Measurements from ENCODE around the gene AP5M1.

AP5M1 gene

DNA sequence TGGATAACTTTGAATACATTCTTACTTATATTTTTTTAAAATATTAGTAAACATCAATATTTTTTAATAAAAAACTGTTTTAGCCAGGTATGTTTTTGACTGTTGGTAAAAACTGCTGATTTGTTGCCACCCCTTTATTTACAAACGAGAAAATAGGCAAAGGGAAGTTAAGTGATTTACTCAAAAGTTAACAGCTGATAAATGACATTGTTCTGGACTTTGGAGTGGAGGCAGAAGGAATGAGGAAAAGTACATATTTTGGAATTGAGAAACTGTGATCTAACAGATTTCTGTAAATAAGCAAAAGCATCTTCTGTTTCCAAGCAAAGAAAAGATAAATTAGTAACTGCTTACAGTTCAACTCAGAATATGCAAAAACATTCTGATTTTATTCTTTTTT is 4.5 kb downstream of the AP5M1 start:
- no peak overlapping the region for H3K27ac ChIP-seq
- TF ChIP-seq, protein P1, sequence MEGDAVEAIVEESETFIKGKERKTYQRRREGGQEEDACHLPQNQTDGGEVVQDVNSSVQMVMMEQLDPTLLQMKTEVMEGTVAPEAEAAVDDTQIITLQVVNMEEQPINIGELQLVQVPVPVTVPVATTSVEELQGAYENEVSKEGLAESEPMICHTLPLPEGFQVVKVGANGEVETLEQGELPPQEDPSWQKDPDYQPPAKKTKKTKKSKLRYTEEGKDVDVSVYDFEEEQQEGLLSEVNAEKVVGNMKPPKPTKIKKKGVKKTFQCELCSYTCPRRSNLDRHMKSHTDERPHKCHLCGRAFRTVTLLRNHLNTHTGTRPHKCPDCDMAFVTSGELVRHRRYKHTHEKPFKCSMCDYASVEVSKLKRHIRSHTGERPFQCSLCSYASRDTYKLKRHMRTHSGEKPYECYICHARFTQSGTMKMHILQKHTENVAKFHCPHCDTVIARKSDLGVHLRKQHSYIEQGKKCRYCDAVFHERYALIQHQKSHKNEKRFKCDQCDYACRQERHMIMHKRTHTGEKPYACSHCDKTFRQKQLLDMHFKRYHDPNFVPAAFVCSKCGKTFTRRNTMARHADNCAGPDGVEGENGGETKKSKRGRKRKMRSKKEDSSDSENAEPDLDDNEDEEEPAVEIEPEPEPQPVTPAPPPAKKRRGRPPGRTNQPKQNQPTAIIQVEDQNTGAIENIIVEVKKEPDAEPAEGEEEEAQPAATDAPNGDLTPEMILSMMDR (conservative IDR thresholded peaks at IDR 0.05): no peak

- TF ChIP-seq, protein P1 (conservative IDR thresholded peaks at IDR 0.05): no peak
Measured at GRCh38 chr14:57274551-57274950, 5.8 kb downstream of the AP5M1 start.

DNA sequence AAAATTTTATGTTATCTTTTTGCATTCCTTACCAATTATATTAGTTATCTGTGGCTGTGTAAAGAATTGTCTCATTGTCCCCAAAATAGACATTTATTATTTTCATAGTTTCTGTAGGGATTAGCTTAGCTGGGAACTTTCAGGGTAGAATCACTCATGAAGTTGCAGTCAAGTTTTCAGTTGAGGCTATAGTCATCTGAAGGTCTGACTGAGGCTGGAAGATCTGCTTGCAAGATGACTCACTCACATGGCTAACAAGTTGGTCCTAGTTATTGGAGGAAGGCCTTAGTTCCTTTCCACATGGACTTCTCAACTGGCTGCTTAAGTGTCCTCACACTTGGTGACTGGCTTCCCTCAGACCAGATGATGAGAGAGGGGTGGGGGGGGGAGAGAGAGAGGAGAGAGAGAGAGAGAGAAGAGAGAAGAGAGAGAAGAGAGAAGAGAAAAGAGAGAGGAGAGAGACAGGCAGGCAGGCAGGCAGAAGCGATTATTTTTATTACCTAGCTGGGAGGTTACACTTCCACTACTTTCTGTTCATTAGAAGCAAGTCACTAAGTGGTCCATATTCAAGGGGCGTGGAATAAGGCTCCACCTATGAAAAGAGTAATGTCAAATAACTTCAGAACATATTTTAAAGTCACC is 6.4 kb downstream of the AP5M1 start:
- TF ChIP-seq, protein P1 (conservative IDR thresholded peaks at IDR 0.05): no peak
- no peak overlapping the region for H3K27ac ChIP-seq

More at GRCh38 chr14:57274551-57274950, 5.8 kb downstream of the AP5M1 start:
- no peak overlapping the region for H3K27ac ChIP-seq

DNA sequence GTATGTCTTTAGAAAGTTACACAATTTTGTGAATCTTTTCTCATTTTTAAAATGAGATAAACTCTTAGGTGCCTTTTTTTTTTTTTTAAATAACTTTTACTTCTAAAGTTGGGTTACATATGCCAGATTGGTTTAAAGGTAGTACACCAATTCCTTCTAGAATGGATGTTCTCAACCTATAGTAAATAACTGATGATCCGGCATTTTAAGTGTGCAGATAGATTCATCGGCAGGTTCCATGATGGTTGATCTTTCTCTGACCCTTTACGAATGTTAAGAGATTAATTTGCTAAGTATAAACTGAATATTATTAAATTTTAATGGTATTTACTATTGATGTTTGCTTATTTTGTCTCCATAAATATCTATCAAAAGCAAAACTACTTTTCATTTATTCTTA is 8.3 kb downstream of the AP5M1 start:
- TF ChIP-seq, protein P1 (conservative IDR thresholded peaks at IDR 0.05): no peak

DNA sequence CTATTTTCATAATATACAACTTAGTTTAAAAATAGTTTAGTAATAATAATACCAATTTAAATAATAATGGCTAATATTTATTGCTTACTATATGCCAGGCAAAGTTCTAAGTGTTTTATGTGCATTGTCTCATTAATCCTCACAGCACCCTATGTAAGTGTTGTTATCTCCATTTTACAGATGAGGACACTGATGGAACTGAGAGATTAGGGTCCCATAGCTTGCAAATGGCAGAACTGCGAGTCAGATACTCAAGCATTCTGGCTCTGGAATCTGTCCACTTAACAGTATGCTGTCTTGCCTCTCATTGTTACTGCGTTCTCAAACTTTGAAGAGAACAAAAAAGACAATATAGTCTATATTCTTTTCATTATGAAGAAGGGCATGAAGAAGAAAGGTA is 19.0 kb downstream of the AP5M1 start:
- TF ChIP-seq, protein P1 (conservative IDR thresholded peaks at IDR 0.05): no peak
- no peak overlapping the region for H3K27ac ChIP-seq

More for the DNA sequence above, 8.3 kb downstream of the AP5M1 start:
- H3K27ac ChIP-seq: no peak overlapping the region

DNA sequence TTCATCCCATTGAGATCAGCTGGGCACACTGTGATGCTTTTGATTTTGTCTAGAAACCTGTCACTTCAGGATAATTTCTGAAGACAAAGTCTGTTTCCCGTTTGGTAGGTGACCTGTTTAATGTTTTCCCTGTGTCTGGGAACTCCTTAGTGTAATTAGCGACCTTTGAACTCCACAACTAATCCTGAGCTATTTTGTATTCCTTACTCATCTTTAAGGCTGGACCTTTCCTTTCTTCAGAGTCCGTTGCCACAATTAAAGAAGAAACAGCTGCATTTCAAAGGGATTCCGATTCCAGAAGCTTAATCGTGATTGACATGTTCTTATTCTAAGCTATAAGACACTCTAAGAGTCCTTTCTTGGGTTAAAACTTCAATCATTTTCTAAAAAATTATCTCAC is 22.0 kb downstream of the AP5M1 start:
- TF ChIP-seq, protein P1 (conservative IDR thresholded peaks at IDR 0.05): no peak
- H3K27ac ChIP-seq: no peak overlapping the region

GRCh38 chr14:57291692-57292647 is 23.2 kb downstream of the AP5M1 start:
- H3K27ac ChIP-seq: no peak overlapping the region

More at GRCh38 chr14:57291692-57292647, 23.2 kb downstream of the AP5M1 start:
- TF ChIP-seq, protein P1 (conservative IDR thresholded peaks at IDR 0.05): no peak
